H1 (cell line): ENCODE results near the gene GNG7. TPM values are rescaled to one million over a fixed set of nuclear protein-coding genes. Genes with fewer than 3 reads are reported as not detected.

ENCODE experiments used
- CTCF ChIA-PET: fragments of 300-600 bp; sonication (Branson Sonifier 250); formaldehyde crosslinking; loops from one replicate; lab custom pipeline; 2021; ENCODE audit not compliant: partially characterized antibody; lab: Charles Lee
- POLR2A ChIA-PET: fragments of 300-600 bp; sonication (Branson Sonifier 250); formaldehyde crosslinking; loops from one replicate; lab custom pipeline; 2021; ENCODE audit warnings: inconsistent platforms; ENCODE audit not compliant: partially characterized antibody; lab: Charles Lee
- DNase-seq, 2 experiments: peaks; one replicate each; pipeline versions ENCODE4 v3.0.0 to v3.0.0-alpha.2; 2010 to 2022; ENCODE audit warnings: low spot score in 2 of 2, low read depth in 1 of 2, mixed read lengths in 1 of 2
- FAIRE-seq: peaks from 2 replicates; lab custom pipeline; 2011; peaks lifted over from hg19 to GRCh38; lab: Jason Lieb, UNC
- H2AFZ ChIP-seq: 2 replicates; pipeline ENCODE4 v1.8.1; 2012; ENCODE audit warnings: low read length, inconsistent platforms
- H2AK5ac ChIP-seq: 2 replicates; pipeline ENCODE4 v1.6.1; 2013; ENCODE audit warnings: low read depth, low read length
- H2BK120ac ChIP-seq: replicated peaks from 2 replicates; pipeline ENCODE3; 2013; ENCODE audit warnings: low read depth, low read length, inconsistent platforms
- H2BK12ac ChIP-seq: 2 replicates; pipeline ENCODE4 v1.6.1; 2013; ENCODE audit warnings: low read depth, low read length
- H2BK15ac ChIP-seq: 2 replicates; pipeline ENCODE4 v1.6.1; 2013; ENCODE audit warnings: low read length
- H2BK20ac ChIP-seq: 2 replicates; pipeline ENCODE4 v1.6.1; 2013; ENCODE audit warnings: low read length
- H2BK5ac ChIP-seq: 2 replicates; pipeline ENCODE4 v1.6.1; 2013; ENCODE audit warnings: low read depth, low read length
- H3K14ac ChIP-seq: 2 replicates; pipeline ENCODE4 v1.6.1; 2013; ENCODE audit warnings: inconsistent platforms; ENCODE audit not compliant: insufficient read length
- H3K18ac ChIP-seq: 2 replicates; pipeline ENCODE4 v1.6.1; 2013; ENCODE audit warnings: low read length; ENCODE audit errors: extremely low read depth
- H3K23ac ChIP-seq: 2 replicates; pipeline ENCODE4 v1.6.1; 2013; ENCODE audit warnings: inconsistent platforms; ENCODE audit not compliant: insufficient read length
- H3K23me2 ChIP-seq: 2 replicates; pipeline ENCODE4 v1.6.1; 2013; ENCODE audit warnings: low read depth, low read length
- H3K27ac ChIP-seq: 2 replicates; pipeline ENCODE4 v1.6.1; 2011; ENCODE audit warnings: low read depth, low read length, inconsistent platforms
- H3K27me3 ChIP-seq, 4 experiments: replicated peaks in 1 of 4; 1 replicate in 1 of 4; 2 replicates in 3 of 4; pipeline versions ENCODE4 v1.6.1 to v1.8.1; 2011 to 2013; ENCODE audit warnings: low read length in 3 of 4, mild to moderate bottlenecking in 3 of 4, inconsistent platforms in 2 of 4, mixed read lengths in 2 of 4, moderate library complexity in 1 of 4; ENCODE audit not compliant: control insufficient read depth in 3 of 4, insufficient read depth in 3 of 4; ENCODE audit errors: extremely low read depth in 1 of 4
- H3K36me3 ChIP-seq, 4 experiments: 2 replicates each; pipeline versions ENCODE4 v1.6.1 to v1.8.1; 2011 to 2013; ENCODE audit warnings: mild to moderate bottlenecking in 4 of 4, low read length in 3 of 4, moderate library complexity in 2 of 4, control low read depth in 1 of 4, inconsistent platforms in 1 of 4; ENCODE audit not compliant: insufficient read depth in 4 of 4, control insufficient read depth in 2 of 4
- H3K4ac ChIP-seq: replicated peaks from 2 replicates; pipeline ENCODE3; 2013; ENCODE audit warnings: low read length, low read depth, mixed read lengths, inconsistent platforms; ENCODE audit not compliant: insufficient read length
- H3K4me1 ChIP-seq, 4 experiments: replicated peaks in 1 of 4; 1 replicate in 1 of 4; 2 replicates in 3 of 4; pipeline versions ENCODE4 v1.6.1 to v1.8.1; 2011 to 2013; ENCODE audit warnings: low read length in 3 of 4, inconsistent platforms in 2 of 4, mixed read lengths in 1 of 4; ENCODE audit not compliant: insufficient read depth in 4 of 4, control insufficient read depth in 3 of 4
- H3K4me2 ChIP-seq, 2 experiments: 2 replicates each; pipeline versions ENCODE4 v1.6.1 to v1.8.1; 2011 to 2013; ENCODE audit warnings: low read depth in 2 of 2, low read length in 2 of 2, control low read depth in 1 of 2, inconsistent platforms in 1 of 2, mild to moderate bottlenecking in 1 of 2; ENCODE audit not compliant: insufficient read depth in 1 of 2
- H3K4me3 ChIP-seq, 4 experiments: fragments of 200-600, 300-600 bp in 1 of 4; sonication (generic), shearing (Covaris generic), sonication (Bioruptor Twin) in 1 of 4; 2 replicates each; pipeline versions ENCODE4 v1.5.1 to v1.8.1; 2011 to 2016; ENCODE audit warnings: low read length in 4 of 4, low read depth in 3 of 4, control low read depth in 2 of 4, inconsistent platforms in 2 of 4, mild to moderate bottlenecking in 2 of 4, mixed read lengths in 1 of 4, moderate library complexity in 1 of 4; ENCODE audit not compliant: insufficient read depth in 2 of 4; ENCODE audit errors: extremely low read depth in 1 of 4
- H3K56ac ChIP-seq: replicated peaks from 2 replicates; pipeline ENCODE3; 2013; ENCODE audit warnings: low read depth, mild to moderate bottlenecking, mixed read lengths, low read length, inconsistent platforms; ENCODE audit not compliant: insufficient read length
- H3K79me1 ChIP-seq: 2 replicates; pipeline ENCODE4 v1.6.1; 2013; ENCODE audit warnings: low read depth, low read length, control low read depth
- H3K79me2 ChIP-seq, 2 experiments: 2 replicates each; pipeline versions ENCODE4 v1.6.1 to v1.8.1; 2012 to 2013; ENCODE audit warnings: low read length in 2 of 2, mild to moderate bottlenecking in 2 of 2, inconsistent platforms in 1 of 2; ENCODE audit not compliant: insufficient read depth in 2 of 2, control insufficient read depth in 1 of 2
- H3K9ac ChIP-seq, 4 experiments: replicated peaks in 1 of 4; 1 replicate in 1 of 4; 2 replicates in 3 of 4; pipeline versions ENCODE4 v1.6.1 to v1.8.1; 2011 to 2013; ENCODE audit warnings: low read depth in 3 of 4, low read length in 3 of 4, control low read depth in 2 of 4, mild to moderate bottlenecking in 2 of 4, moderate library complexity in 2 of 4, inconsistent platforms in 1 of 4; ENCODE audit errors: extremely low read depth in 1 of 4
- H3K9me3 ChIP-seq, 2 experiments: 2 replicates each; pipeline versions ENCODE4 v1.6.1 to v1.8.1; 2012 to 2013; ENCODE audit warnings: mild to moderate bottlenecking in 2 of 2, moderate library complexity in 2 of 2, control low read depth in 1 of 2, inconsistent platforms in 1 of 2, low read depth in 1 of 2, low read length in 1 of 2, mixed read lengths in 1 of 2; ENCODE audit not compliant: insufficient read depth in 2 of 2
- H4K20me1 ChIP-seq, 2 experiments: replicated peaks in 1 of 2; 2 replicates each; pipeline versions ENCODE3 to v1.8.1; 2011 to 2013; ENCODE audit warnings: inconsistent platforms in 2 of 2, low read length in 2 of 2, mild to moderate bottlenecking in 1 of 2; ENCODE audit not compliant: insufficient read depth in 2 of 2, control insufficient read depth in 1 of 2
- H4K5ac ChIP-seq: 2 replicates; pipeline ENCODE4 v1.6.1; 2013; ENCODE audit warnings: low read length, low read depth, mixed read lengths, inconsistent platforms; ENCODE audit not compliant: insufficient read length
- H4K8ac ChIP-seq: 2 replicates; pipeline ENCODE4 v1.8.0; 2013; ENCODE audit warnings: mild to moderate bottlenecking, moderate library complexity, low read length, inconsistent platforms; ENCODE audit not compliant: insufficient read depth; ENCODE audit errors: extremely low read depth
- H4K91ac ChIP-seq: replicated peaks from 2 replicates; pipeline ENCODE3; 2013; ENCODE audit warnings: low read length, mixed read lengths, inconsistent platforms; ENCODE audit not compliant: insufficient read length
- BCL11A ChIP-seq, 2 experiments: IDR thresholded peaks; one replicate each; pipeline ENCODE4 v1.6.1; 2011; ENCODE audit warnings: low read depth in 2 of 2, low read length in 2 of 2, mild to moderate bottlenecking in 2 of 2
- BRCA1 ChIP-seq: IDR thresholded peaks from 2 replicates; pipeline ENCODE4 v1.6.1; 2012; ENCODE audit warnings: low read depth, low read length, improper control_type of control experiment
- CBX5 ChIP-seq: fragments of 300-800, 300-1000 bp; sonication (generic); IDR thresholded peaks from 2 replicates; pipeline ENCODE4 v1.7.1; 2016; ENCODE audit warnings: antibody characterized with exemption, low read length, low read depth
- CHD2 ChIP-seq: IDR thresholded peaks from 2 replicates; pipeline ENCODE4 v1.6.1; 2012; ENCODE audit warnings: low read length, improper control_type of control experiment
- HDAC2 ChIP-seq, 2 experiments: fragments of 300-600 bp in 1 of 2; sonication (generic) in 1 of 2; IDR thresholded peaks; 2 replicates each; pipeline ENCODE4 v1.6.1; 2011 to 2012; ENCODE audit warnings: low read depth in 2 of 2, low read length in 2 of 2, mild to moderate bottlenecking in 2 of 2, moderate library complexity in 2 of 2, borderline replicate concordance in 1 of 2, inconsistent platforms in 1 of 2
- HDAC6 ChIP-seq: IDR thresholded peaks from one replicate; pipeline ENCODE4 v1.7.1; 2012; ENCODE audit warnings: low read depth, mild to moderate bottlenecking, inconsistent platforms, low read length, moderate library complexity
- KDM5A ChIP-seq: fragments of 200-600 bp; IDR thresholded peaks from 2 replicates; pipeline ENCODE4 v1.7.1; 2012; ENCODE audit warnings: mild to moderate bottlenecking, low read length, inconsistent platforms, mixed read lengths
- NANOG ChIP-seq: IDR thresholded peaks from 2 replicates; pipeline ENCODE4 v1.6.1; 2011; ENCODE audit warnings: low read length, low read depth, mild to moderate bottlenecking, inconsistent platforms; ENCODE audit not compliant: insufficient read depth, poor library complexity, severe bottlenecking
- SIN3A ChIP-seq, 2 experiments: IDR thresholded peaks in 1 of 2; conservative IDR thresholded peaks in 1 of 2; 2 replicates each; pipeline ENCODE4 v1.6.1; 2011 to 2012; ENCODE audit warnings: low read length in 2 of 2, improper control_type of control experiment in 1 of 2, low read depth in 1 of 2, mild to moderate bottlenecking in 1 of 2
- SRF ChIP-seq: IDR thresholded peaks from 2 replicates; pipeline ENCODE4 v1.6.1; 2011; ENCODE audit warnings: mild to moderate bottlenecking, low read depth, low read length, moderate library complexity
- TAF7 ChIP-seq: optimal IDR thresholded peaks from 2 replicates; pipeline ENCODE3; 2011; ENCODE audit warnings: low read depth, mild to moderate bottlenecking, inconsistent platforms, low read length, moderate library complexity, borderline replicate concordance
- TCF12 ChIP-seq: IDR thresholded peaks from 2 replicates; pipeline ENCODE4 v1.6.1; 2011; ENCODE audit warnings: low read depth, mild to moderate bottlenecking, low read length
- ZNF274 ChIP-seq: IDR thresholded peaks from 2 replicates; pipeline ENCODE4 v1.7.0; 2012; ENCODE audit warnings: low read length, borderline replicate concordance; ENCODE audit errors: extremely low read depth
- WGBS, 2 experiments: shearing (Covaris generic) in 1 of 2; methylation state at CpG; one replicate each; pipeline versions ENCODE4 v1.1.6 to v1.1.7; 2013 to 2015; ENCODE audit warnings: low lambda C conversion rate in 2 of 2, mixed read lengths in 2 of 2, inconsistent platforms in 1 of 2, low coverage in 1 of 2, missing lambda C conversion rate in 1 of 2; ENCODE audit not compliant: insufficient replicate concordance in 2 of 2, insufficient coverage in 1 of 2, insufficient read length in 1 of 2; ENCODE audit errors: extremely low coverage in 1 of 2, missing lambda C conversion rate in 1 of 2; 5-methylcytosine and 5-hydroxymethylcytosine counted together
- polyA plus RNA-seq, 7 experiments: library from polyadenylated mRNA; depleted of rRNA in 3 of 7; stranded (reverse) in 5 of 7; unstranded in 2 of 7; fragments of >200 nt in 5 of 7; fragments of 200-250 nt in 2 of 7; gene quantifications; 1 replicate in 5 of 7; 2 replicates in 1 of 7; 4 replicates in 1 of 7; pipeline versions ENCODE4 v1.2.1 to v1.2.3, GENCODE V29; 2011 to 2013; ENCODE audit warnings: missing spikeins in 2 of 7, mixed read lengths in 2 of 7
- total RNA-seq: library from RNA; stranded (reverse); fragmentation: NEBNext Ultra II Directional; extraction: Animal tissue kit (Norgen Biotek cat#: 25700); gene quantifications from 2 replicates; pipeline ENCODE4 v1.2.1, GENCODE V29; 2021
- TF ChIP-seq, protein P1 (sequence below): IDR thresholded peaks from 2 replicates; pipeline ENCODE4 v1.6.1; 2012; ENCODE audit warnings: inconsistent platforms

The GNG7 gene
- total and polyA plus RNA-seq, 2 of the 8 experiments (the other 6 are each of a cell fraction or from before 2014, with no cell fraction given): 2.8 to 7.8 TPM

- Histone ChIP-seq H3K18ac (no peak overlapping the region), H3K9me3 (no peaks in the 10 kb centered on the region; a peak in 1 of 4 replicates), H3K9ac (no peak overlapping the region), H4K20me1 (no peaks in the 10 kb centered on the region), H3K4me3 (no peak overlapping the region), H2BK15ac (no peak overlapping the region), H2BK120ac (no peak overlapping the region), H4K91ac (no peak overlapping the region), H3K27me3 (no peaks in the 10 kb centered on the region; a peak in 1 of 7 replicates), H3K4ac (no peak overlapping the region), H3K23me2 (no peaks in the 10 kb centered on the region), H3K79me1 (no peaks in the 10 kb centered on the region), H2AFZ (no peak overlapping the region), H3K56ac (no peak overlapping the region), H4K5ac (no peak overlapping the region), H3K27ac (no peak overlapping the region), H3K23ac (no peak overlapping the region), H2AK5ac (no peak overlapping the region), H3K36me3 (no peaks in the 10 kb centered on the region), H2BK20ac (no peak overlapping the region), H2BK5ac (no peak overlapping the region), H3K4me1 (peaks cover 0 to 6% (median 1%) of the 10 kb centered on the region in 4 experiments; a peak in 2 of 7 replicates), H3K14ac (no peak overlapping the region), H4K8ac (no peak overlapping the region), H3K4me2 (no peak overlapping the region), H2BK12ac (no peak overlapping the region), H3K79me2 (no peaks in the 10 kb centered on the region)
- FAIRE-seq: no peak
- ChIA-PET CTCF (interaction anchor here (0.6 to 1.8 kb wide), 6 partner anchors 26 to 85 kb away, joined by 3 to 12 read pairs (median 4); no protein-coding TSS in a partner anchor), POLR2A (interaction anchor here (1.6 to 3.2 kb wide), 4 partner anchors 10 to 75 kb away, joined by 4 to 24 read pairs (median 8); no protein-coding TSS in a partner anchor)
- 91% methylated on average over 11 of the region's 11 CpGs; no CpG with 5 or more reads in 1 of the 2 experiments for WGBS, 2 experiments
- DNase-seq: no peak
- TF ChIP-seq, protein P1, sequence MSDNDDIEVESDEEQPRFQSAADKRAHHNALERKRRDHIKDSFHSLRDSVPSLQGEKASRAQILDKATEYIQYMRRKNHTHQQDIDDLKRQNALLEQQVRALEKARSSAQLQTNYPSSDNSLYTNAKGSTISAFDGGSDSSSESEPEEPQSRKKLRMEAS: no peak
- TF ChIP-seq ZNF274: no peak
- no peak for TF ChIP-seq TAF7
- no peak for TF ChIP-seq BCL11A (IDR thresholded peaks at IDR 0.05; ENCODE audit: low read depth in 2 of 2, low read length in 2 of 2)
- TF ChIP-seq CBX5: no peak
- no peak for TF ChIP-seq SIN3A (conservative IDR thresholded peaks at IDR 0.05 in 1 of 2, IDR thresholded peaks at IDR 0.05 in 1 of 2; ENCODE audit: low read depth in 1 of 2, low read length in 2 of 2)
- TF ChIP-seq BRCA1: no peak
- no peak for TF ChIP-seq HDAC6
- TF ChIP-seq NANOG: no peak
- TF ChIP-seq HDAC2 (IDR thresholded peaks at IDR 0.05; ENCODE audit: borderline replicate concordance in 1 of 2, low read depth in 2 of 2, low read length in 2 of 2): no peak
- TF ChIP-seq TCF12: no peak
- no peak for TF ChIP-seq SRF
- no peak for TF ChIP-seq CHD2
- TF ChIP-seq KDM5A: no peak
Observed at GRCh38 chr19:2551864-2552185, 150.7 kb downstream of the GNG7 start.
